HG03064 (cell line): ENCODE data around the gene SLC30A5.
"Not testable (repeated sequence)": the region's sequence is repeated elsewhere in the genome, so short reads cannot be mapped to it uniquely, and the experiment has no call there.

Source experiments
- ATAC-seq: cut with Tn5 transposase; IDR thresholded peaks from one replicate; pipeline ENCODE4 v1.9.1; 2021; ENCODE audit warnings: low read depth; ENCODE audit not compliant: unreplicated experiment

Gene SLC30A5

DNA sequence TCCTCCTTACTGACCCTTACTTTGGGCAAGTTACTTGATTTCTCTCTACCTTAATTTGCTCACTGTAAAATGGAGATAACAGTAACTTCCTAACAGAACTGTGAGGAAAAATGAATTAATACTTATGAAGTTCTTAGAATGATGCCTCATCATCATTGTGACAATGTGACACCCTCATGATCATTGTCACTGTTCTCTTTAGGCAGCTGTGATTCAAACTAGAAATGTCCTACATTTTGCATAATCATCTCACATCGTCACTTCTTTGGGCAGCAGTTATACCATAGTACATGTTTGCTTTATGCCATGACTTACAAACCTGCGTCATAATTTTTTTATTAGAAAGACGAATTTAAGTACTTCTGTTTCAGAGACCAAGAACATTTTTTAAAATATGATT is 9.7 kb downstream of the SLC30A5 start:
- ATAC-seq: no peak

DNA sequence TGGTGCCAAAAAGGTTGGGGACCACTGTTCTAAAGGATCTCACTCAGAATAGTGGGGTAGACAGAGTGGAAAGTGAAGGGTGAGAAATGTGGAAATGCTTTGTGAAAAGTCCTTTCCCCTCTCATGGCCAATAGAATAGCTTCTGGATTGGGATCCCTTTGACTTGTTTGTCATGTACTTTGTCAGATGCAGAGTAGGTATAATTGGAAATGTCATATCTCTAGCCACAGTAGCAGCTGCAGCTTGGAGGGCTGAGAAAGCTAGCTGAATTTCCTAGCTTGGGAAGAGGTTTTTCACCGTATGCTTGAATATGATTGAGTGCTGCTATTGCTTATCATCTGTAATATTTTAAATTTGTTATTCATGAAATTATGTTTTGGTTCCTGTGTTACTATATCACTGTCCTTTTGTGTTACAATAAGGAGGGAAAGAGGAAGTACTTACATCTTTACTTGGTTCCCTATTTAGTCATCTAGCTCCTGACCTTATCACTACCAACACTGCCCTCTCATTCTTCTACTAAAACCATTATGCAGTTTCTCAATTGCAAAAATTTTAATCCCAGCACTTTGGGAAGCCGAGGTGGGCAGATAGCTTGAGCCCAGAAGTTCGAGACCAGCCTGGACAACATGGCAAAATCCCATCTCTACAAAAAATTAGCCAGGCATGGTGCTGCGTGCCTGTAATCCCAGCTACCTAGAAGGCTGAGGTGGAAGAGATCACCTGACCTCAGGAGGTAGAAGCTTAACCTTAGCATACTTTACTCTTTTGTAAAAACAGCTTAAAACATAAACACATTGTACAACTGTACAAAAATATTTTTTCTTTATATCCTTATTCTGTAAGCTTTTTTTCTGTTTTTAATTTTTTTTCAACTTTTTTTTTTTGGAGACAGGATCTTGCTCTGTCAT is 12.4 kb downstream of the SLC30A5 start:
- peak; percentile 76 for ATAC-seq

DNA sequence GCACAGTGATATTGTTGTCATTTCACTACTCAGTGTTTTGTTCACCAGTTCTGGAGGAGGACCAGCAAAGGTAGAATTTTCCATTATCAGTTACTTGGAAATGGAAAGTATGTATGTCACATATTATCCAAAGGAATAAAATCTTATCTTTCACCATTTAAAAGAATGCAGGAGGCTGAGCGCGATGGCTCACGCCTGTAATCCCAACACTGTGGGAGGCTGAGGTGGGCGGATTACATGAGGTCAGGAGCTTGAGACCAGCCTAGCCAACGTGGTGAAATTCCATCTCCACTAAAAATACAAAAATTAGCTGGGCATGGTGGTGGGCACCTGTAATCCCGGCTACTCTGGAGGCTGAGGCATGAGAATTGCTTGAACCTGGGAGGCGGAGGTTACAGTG is 14.6 kb downstream of the SLC30A5 start:
- ATAC-seq: not testable (repeated sequence)

DNA sequence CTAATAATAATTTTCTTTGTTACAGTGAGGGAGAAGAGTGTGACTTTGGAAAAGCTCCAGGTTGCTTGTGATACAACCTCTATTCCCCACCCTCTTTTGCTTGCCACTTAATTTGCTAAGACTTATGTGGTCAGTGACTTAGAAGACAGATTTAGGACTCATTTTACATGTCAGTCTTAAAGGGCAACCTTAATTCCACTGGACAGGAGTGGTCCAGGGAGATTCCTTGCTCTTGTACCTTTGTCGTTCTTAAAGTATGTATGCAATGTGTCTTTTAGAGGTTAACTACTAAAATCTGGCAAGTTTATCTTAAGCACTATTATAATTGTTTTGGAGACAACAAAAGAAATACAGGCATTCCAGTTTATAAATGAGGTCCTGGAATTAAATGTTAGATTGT is 20.0 kb downstream of the SLC30A5 start:
- no peak for ATAC-seq

DNA sequence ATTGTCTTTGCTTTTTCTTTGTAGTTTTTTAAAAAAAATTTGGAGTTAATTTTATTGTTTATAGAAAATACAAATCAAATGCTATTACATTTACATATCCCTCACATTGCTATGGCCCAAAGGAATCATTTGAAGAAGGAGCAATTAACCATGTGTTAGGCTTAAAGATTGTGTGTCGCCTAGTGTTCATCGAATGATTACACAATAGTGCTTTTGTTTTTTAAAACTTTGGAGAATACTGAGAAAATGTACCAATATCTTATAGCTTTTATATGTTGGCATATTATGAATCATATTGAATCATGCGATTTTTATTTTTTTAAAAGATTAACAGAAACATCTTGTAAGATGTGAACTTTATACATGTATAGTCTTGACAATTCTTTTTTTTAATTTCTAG is 21.7 kb downstream of the SLC30A5 start:
- no peak for ATAC-seq

DNA sequence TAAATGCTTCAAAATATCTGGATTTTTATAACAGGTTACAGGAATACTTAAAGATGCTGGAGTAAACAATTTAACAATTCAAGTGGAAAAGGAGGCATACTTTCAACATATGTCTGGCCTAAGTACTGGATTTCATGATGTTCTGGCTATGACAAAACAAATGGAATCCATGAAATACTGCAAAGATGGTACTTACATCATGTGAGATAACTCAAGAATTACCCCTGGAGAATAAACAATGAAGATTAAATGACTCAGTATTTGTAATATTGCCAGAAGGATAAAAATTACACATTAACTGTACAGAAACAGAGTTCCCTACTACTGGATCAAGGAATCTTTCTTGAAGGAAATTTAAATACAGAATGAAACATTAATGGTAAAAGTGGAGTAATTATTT is 35.6 kb downstream of the SLC30A5 start:
- ATAC-seq: no peak

DNA sequence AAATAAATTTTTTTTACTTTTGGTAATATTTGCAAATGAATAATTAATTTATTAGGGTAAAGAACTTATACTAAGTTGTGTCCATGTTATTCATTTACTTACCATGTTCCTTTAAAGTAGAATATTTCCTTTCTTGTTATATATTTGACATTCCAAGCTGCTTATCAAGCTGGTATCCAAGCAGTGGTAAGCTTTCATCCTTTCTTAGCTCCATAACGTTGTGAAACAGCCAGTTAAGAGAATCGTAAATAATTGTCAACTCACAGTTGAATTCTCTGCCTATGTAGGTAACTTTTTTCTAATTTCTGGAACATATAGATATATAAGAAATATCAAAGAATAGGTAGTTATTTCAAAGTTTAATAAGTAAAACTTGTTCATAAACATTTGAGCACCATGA is 36.4 kb downstream of the SLC30A5 start:
- ATAC-seq: no peak

DNA sequence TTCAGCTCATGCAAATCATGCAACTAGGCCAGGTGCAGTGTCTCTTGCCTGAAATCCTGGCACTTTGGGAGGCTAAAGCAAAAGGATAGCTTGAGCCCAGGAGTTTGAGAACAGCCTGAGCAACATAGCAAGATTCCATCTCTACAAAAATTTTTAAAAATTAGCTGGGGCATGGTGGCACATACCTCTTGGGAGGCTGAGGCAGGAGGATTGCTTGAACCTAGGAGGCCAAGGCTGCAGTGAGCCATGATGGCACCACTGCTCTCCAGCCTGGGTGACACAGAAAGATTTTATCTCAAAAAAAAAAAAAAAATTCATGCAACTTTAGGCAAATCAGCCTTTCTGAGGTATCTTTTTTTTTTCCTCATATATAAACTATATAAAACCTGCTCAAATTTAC is 37.5 kb downstream of the SLC30A5 start:
- no peak for ATAC-seq

DNA sequence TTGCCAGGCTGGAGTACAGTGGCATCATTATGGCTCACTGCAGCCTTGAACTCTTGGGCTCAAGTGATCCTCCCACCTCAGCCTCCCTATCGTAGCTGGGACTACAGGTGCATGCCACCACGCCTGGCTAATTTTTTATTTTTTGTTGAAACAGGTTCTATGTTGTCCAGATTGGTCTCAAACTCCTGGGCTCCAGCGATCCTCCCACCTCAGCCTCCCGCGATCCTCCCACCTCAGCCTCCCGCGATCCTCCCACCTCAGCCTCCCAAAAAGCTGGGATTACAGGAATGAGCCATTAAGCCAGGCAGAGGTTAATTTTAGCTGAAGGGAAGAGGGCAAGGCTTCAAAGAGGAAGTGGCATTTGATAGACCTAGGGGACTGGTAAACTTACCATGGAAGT is 40.3 kb downstream of the SLC30A5 start:
- no peak for ATAC-seq

DNA sequence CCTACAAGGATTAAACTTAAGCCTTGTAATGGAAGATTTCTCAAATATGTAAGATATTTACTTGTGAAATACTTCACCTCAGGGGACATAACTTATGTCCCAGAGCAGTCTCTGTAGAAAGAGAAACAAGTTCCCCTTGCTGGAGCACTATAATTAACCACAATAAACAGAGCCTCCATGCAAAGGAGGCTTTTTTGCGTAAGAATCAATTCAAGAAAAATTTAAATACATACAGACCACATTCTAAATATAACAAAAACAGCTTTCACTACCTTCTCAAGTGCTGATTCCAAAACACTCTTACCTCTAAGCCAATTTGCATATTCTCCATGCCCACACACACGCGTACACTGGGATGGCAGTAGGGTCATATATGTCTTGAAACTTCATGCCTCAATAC is 42.5 kb downstream of the SLC30A5 start:
- ATAC-seq: peak; percentile 74

DNA sequence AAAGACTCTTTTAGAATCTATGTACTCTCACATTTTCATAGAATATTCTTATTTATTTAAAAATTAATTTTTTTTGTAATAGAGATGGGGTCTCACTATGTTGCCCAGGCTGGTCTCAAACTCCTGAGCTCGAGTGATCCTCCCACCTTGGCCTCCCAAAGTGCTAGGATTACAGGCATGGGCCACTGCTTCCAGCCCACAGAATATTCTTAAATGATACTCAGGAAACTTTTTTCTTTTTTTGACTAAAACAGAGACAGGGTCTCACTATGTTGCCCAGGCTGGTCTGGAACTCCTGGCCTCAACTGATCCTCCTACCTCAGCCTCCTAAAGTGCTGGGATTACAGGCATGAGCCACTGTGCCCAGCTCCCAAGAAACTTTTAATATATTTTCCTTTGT is 43.4 kb downstream of the SLC30A5 start:
- not testable (repeated sequence) for ATAC-seq

DNA sequence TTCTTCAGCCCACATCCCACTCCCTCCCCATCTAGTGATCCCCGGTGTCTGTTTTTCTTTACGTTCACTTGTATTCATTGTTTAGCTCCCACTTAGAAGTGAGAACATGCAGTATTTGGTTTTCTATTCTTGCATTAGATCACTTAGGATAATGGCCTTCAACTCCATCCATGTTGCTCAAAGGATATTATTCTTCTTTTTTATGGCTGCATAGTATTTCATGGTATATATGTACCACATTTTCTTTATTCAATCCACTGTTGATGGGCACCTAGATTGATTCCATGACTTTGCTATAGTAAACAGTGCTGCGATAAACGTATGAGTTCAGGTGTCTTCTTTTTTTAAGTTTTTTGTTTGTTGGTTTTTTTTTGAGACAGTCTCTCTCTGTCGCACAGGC is 44.0 kb downstream of the SLC30A5 start:
- no peak for ATAC-seq

DNA sequence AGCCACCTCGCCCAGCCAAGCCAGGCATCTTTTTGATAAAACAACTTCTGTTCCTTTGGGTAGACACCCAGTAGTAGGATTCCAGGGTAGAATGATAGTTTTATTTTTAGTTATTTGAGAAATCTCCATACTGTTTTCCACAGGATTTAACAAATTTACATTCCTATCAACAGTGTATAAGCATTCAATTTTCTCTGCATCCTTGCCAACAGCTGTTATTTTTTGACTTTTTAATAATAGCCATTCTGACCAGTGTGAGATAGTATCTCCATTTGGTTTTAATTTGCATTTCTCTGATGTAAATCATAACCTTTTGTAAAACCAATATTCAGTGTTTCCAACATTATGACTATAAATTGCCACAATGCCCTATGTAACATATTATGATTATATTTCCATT is 45.0 kb downstream of the SLC30A5 start:
- ATAC-seq: no peak

DNA sequence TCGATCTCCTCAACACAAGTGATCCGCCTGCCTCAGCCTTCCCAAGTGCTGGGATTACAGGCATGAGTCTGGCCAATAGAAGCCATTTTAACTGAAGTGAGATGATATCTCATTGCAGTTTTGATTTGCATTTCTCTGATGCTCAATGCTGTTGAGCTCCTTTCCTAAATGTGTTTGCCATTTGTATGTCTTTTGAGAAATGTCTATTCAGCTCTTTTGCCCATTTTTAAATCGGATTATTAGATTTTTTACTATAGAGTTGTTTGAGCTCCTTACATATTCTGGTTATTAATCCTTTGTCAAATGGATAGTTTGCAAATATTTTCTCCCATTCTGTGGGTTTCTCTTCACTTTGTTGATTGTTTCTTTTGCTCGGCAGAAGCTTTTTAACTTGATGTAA is 46.4 kb downstream of the SLC30A5 start:
- ATAC-seq: not testable (repeated sequence)

DNA sequence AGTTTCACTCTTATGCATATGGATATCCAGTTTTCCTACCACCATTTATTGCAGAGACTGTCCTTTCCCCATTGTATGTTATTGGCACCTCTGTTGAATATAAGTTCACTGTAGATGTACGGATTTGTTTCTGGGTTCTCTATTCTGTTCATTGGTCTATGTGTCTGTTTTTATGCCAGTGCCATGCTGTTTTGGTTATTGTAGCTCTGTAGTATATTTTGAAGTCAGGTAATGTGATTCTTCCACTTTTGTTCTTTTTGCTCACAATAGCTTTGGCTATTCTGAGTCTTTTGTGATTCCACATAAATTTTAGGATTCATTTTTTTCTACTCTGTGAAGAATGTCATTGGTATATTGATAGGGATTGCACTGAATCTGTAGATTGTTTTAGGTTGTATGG is 47.0 kb downstream of the SLC30A5 start:
- ATAC-seq: no peak

DNA sequence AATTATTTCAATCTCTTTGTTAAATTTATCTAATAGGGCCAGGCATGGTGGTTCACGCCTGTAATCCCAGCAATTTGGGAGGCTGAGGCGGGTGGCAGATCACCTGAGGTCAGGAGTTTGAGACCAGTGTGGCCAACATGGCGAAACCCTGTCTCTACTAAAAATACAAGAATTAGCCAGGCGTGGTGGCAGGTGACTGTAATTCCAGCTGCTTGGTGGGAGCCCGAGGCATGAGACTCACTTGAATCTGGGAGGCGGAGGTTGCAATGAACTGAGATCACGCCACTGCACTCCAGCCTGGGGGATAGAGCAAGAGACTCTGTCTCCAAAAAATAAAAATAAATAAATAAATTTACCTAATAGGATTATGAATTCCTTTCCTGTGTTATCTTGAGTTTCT is 54.8 kb downstream of the SLC30A5 start:
- ATAC-seq: not testable (repeated sequence)

DNA sequence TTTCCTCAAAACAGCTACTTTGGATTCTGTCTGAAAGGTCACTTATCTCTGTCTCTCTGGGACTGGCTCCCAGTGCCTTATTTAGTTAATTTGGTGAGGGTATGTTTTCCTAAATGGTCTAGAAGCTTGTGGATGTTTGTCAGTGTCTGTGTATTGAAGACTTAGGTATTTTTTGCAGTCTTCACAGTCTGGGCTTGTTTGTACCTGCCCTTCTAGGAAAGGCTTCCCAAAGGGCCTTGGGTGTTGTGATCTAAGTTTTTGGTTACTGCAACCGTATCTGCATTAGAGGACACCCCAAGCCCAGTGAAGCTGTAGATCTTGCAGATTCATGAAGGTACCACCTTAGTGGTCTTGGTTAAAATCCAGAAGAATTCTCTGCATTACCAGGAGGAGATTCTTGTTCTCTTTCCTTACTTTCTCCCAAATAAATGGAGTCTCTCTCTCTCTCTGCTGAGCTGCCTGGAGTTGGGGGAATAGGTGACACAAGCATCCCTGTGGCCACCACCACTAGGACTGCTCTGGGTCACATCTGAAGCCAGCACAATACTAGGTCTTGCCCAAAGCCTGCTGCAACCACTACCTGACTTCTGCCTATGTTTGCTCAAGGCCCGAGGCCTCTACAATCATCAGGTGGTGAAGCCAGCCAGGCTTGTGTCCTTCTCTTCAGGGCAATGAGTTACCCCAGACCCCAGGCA is 55.3 kb downstream of the SLC30A5 start:
- ATAC-seq: no peak

DNA sequence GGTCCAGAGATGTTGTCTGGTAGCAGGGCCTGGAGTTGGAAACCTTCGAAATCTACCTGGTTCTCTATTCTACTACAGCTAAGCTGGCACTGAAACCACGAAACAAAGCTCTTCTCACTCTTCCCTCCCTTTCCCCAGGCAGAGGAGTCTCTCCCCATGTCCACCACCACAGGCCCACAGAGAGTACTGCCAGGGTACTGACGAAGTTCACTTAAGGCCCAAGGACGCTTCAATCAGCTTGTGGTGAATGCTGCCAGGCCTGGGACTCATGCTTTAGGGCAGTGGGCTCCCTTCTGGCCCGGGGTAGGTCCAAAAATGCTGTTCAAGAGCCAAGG is 55.8 kb downstream of the SLC30A5 start:
- no peak for ATAC-seq

DNA sequence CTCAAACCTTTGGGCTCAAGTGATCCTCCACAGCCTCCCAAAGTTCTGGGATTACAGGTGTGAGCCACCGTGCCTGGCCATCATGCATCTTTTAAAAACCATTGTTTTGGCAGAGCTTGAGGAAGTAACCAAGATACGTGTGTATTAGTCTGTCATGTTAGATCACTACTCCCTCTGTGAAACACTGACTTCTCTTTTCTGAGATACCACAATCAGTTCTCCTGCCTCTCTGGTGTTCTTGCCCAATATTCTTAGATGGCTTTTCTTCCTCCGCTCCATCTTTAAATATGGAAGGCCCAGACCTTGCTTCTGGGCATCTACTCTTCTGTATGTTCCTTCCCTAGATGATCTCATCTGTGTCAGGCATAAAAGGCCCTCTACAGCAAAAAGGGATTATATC is 58.9 kb downstream of the SLC30A5 start:
- ATAC-seq: no peak

DNA sequence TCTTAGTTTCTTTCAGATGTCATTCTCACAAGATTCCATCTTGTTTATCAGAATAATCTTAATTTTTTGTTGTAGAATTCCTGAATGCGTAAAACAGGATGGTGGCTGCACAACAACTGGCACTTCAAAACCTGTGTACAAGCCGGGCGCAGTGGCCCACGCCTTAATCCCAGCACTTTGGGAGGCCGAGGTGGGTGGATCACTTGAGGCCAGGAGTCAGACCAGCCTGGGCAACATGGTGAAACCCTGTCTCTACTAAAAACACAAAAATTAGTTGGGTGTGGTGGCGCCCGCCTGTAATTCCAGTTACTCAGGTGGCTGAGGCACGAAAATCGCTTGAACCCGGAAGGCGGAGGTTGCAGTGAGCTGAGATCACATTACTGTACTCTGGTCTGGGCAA is 62.6 kb downstream of the SLC30A5 start:
- ATAC-seq: no peak

DNA sequence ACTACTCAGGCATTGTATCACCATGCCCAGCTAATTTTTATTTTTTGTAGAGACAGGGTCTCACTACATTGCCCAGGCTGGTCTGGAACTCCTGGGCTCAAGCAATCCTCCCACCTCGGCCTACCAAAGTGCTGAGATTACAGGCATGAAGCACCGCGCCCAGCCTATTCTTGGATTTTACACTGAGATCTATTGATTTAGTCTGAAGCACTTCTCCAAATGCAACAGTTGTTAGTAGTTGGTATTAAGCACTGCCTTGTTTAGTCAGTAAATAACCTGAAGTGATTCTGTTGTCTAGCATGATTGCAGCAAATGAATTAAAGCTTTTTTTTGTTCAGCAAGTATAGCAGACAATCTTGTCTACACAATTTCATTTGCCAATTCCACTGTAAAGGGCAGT is 64.2 kb downstream of the SLC30A5 start:
- no peak for ATAC-seq

DNA sequence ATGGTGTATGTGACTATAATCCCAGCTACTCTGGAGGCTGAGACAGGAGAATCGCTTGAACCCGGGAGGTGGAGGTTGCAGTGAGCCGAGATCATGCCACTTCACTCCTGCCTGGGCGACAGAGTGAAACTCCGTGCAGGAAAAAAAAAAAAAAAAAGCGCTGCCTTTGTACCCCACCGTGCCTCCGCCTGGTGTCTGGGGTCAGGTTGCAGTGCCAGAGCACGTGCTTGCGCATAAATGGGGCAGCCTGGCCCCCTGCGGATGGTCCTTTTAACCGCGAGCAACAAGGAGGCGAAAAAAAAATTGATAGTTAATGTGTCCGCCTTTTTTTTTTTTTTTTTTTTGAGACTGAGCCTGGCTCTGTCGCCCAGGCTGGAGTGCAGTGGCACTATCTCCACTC is 66.8 kb downstream of the SLC30A5 start:
- ATAC-seq: no peak
